ENCODE data around the gene OTOP2.

The OTOP2 gene

DNA sequence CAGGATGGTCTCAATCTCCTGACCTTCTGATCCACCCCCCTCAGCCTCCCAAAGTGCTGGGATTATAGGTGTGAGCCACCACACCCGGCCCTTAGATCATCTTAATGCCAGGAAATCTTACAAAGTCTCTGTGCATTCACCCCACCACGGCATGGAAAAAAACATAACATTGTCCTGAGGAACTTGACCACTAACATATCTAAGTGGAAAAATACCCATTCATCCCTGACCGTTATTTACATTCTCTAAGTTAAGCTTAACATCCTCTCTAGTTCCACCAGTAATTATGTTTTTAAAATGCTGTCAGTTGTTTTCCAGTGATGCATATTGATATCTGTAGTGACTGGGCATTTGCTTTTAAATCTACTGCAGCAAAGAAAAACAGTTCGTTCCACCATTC lies 51.9 kb downstream of the OTOP2 start:
- H3K4me1 ChIP-seq (ENCODE audit: insufficient read depth, low read length, severe bottlenecking), result peaks cover 6% of the 10 kb centered on the region
- no peaks in the 10 kb centered on the region for H4K20me1 ChIP-seq (ENCODE audit: insufficient read depth, low read length)
- H3K27ac ChIP-seq (ENCODE audit: low read depth, low read length, poor library complexity, severe bottlenecking), result no peak overlapping the region
- H3F3A ChIP-seq (ENCODE audit: insufficient read depth, low read length), result no peaks in the 10 kb centered on the region
- no peak overlapping the region for H3K4me3 ChIP-seq (ENCODE audit: low read depth, low read length, poor library complexity, severe bottlenecking)
- H3K9me2 ChIP-seq (ENCODE audit: low read depth, low read length), result no peaks in the 10 kb centered on the region
- H3K9me3 ChIP-seq (ENCODE audit: low read length), result no peaks in the 10 kb centered on the region
- no peak overlapping the region for H2AFZ ChIP-seq (ENCODE audit: low read length)
- no peak overlapping the region for H3K9ac ChIP-seq (ENCODE audit: low read length)
- H3K36me3 ChIP-seq (ENCODE audit: insufficient read depth, low read length), result no peaks in the 10 kb centered on the region
- H3K27me3 ChIP-seq (ENCODE audit: insufficient read depth, low read length), result peaks cover 3% of the 10 kb centered on the region; the same call in 1 of the 2 replicates
- H3K4me2 ChIP-seq (ENCODE audit: low read length), result no peak overlapping the region
- H3K79me2 ChIP-seq (ENCODE audit: insufficient read depth, low read length), result no peaks in the 10 kb centered on the region
- TF ChIP-seq, protein P1, sequence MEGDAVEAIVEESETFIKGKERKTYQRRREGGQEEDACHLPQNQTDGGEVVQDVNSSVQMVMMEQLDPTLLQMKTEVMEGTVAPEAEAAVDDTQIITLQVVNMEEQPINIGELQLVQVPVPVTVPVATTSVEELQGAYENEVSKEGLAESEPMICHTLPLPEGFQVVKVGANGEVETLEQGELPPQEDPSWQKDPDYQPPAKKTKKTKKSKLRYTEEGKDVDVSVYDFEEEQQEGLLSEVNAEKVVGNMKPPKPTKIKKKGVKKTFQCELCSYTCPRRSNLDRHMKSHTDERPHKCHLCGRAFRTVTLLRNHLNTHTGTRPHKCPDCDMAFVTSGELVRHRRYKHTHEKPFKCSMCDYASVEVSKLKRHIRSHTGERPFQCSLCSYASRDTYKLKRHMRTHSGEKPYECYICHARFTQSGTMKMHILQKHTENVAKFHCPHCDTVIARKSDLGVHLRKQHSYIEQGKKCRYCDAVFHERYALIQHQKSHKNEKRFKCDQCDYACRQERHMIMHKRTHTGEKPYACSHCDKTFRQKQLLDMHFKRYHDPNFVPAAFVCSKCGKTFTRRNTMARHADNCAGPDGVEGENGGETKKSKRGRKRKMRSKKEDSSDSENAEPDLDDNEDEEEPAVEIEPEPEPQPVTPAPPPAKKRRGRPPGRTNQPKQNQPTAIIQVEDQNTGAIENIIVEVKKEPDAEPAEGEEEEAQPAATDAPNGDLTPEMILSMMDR (IDR thresholded peaks at IDR 0.05; ENCODE audit: low read length), result no peak
- no peak for TF ChIP-seq EZH2 (IDR thresholded peaks at IDR 0.05; ENCODE audit: borderline replicate concordance, low read length)

DNA sequence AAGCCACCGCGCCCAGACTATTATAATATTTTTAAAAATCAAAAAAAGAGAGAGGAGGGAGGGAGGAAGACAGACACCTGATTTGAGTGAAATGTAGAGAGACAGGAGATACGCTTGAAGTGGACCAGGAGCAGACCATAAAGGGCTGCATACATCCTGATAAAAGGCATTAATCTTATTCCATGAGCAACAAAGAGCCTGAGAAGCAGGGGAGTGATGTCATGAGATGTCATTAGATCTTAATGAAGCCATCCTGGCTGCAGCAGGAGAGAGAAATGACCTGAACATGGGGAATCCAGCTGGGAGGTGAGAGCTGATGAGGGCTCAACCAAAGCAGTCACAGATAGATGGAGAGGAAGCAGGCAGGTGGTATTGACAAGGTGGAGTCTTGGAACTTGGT lies 53.7 kb downstream of the OTOP2 start:
- no peak overlapping the region for H3K9ac ChIP-seq (ENCODE audit: low read length)
- no peaks in the 10 kb centered on the region for H3K36me3 ChIP-seq (ENCODE audit: insufficient read depth, low read length)
- no peaks in the 10 kb centered on the region for H3F3A ChIP-seq (ENCODE audit: insufficient read depth, low read length)
- no peaks in the 10 kb centered on the region for H4K20me1 ChIP-seq (ENCODE audit: insufficient read depth, low read length)
- H3K9me3 ChIP-seq (ENCODE audit: low read length), result no peaks in the 10 kb centered on the region
- H3K79me2 ChIP-seq (ENCODE audit: insufficient read depth, low read length), result no peaks in the 10 kb centered on the region
- TF ChIP-seq EZH2 (IDR thresholded peaks at IDR 0.05; ENCODE audit: borderline replicate concordance, low read length), result no peak
- TF ChIP-seq, protein P1 (IDR thresholded peaks at IDR 0.05; ENCODE audit: low read length), result no peak
- H3K27ac ChIP-seq (ENCODE audit: low read depth, low read length, poor library complexity, severe bottlenecking), result no peak overlapping the region
- peaks cover 8% of the 10 kb centered on the region; the same call in 1 of the 2 replicates for H3K27me3 ChIP-seq (ENCODE audit: insufficient read depth, low read length)
- H3K4me1 ChIP-seq (ENCODE audit: insufficient read depth, low read length, severe bottlenecking), result peaks cover 19% of the 10 kb centered on the region
- no peak overlapping the region for H2AFZ ChIP-seq (ENCODE audit: low read length)
- no peaks in the 10 kb centered on the region for H3K9me2 ChIP-seq (ENCODE audit: low read depth, low read length)
- no peak overlapping the region for H3K4me3 ChIP-seq (ENCODE audit: low read depth, low read length, poor library complexity, severe bottlenecking)
- no peak overlapping the region for H3K4me2 ChIP-seq (ENCODE audit: low read length)

DNA sequence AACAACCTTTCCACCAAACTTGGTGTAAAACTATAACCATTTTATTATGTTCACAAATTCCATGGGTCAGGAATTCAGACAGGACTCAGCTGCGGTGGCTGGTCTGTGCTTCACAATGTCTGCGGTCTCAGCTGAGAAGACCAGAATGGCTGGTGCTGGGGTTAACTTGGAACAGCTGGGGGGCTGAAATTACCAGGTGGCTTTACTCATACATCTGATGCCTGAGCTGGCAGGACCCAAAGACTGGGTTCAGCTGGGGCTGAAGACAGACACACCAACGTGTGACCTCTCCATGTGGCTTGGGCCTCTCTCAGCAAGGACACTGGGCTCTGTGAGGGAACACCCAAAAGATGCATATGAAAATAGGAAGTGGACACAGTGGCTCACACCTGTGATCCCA lies 54.2 kb downstream of the OTOP2 start:
- H3F3A ChIP-seq (ENCODE audit: insufficient read depth, low read length), result no peaks in the 10 kb centered on the region; the same call in 1 of the 2 replicates
- H3K9me3 ChIP-seq (ENCODE audit: low read length), result no peaks in the 10 kb centered on the region
- H3K9me2 ChIP-seq (ENCODE audit: low read depth, low read length), result no peaks in the 10 kb centered on the region
- H3K4me3 ChIP-seq (ENCODE audit: low read depth, low read length, poor library complexity, severe bottlenecking), result no peak overlapping the region
- H3K79me2 ChIP-seq (ENCODE audit: insufficient read depth, low read length), result no peaks in the 10 kb centered on the region
- TF ChIP-seq, protein P1 (IDR thresholded peaks at IDR 0.05; ENCODE audit: low read length), result no peak
- no peak for TF ChIP-seq EZH2 (IDR thresholded peaks at IDR 0.05; ENCODE audit: borderline replicate concordance, low read length)
- H3K27ac ChIP-seq (ENCODE audit: low read depth, low read length, poor library complexity, severe bottlenecking), result no peak overlapping the region
- peaks cover 8% of the 10 kb centered on the region; the same call in 1 of the 2 replicates for H3K27me3 ChIP-seq (ENCODE audit: insufficient read depth, low read length)
- no peaks in the 10 kb centered on the region for H4K20me1 ChIP-seq (ENCODE audit: insufficient read depth, low read length)
- H3K36me3 ChIP-seq (ENCODE audit: insufficient read depth, low read length), result no peaks in the 10 kb centered on the region
- no peak overlapping the region for H3K9ac ChIP-seq (ENCODE audit: low read length)
- H2AFZ ChIP-seq (ENCODE audit: low read length), result no peak overlapping the region
- H3K4me2 ChIP-seq (ENCODE audit: low read length), result no peak overlapping the region
- peaks cover 15% of the 10 kb centered on the region for H3K4me1 ChIP-seq (ENCODE audit: insufficient read depth, low read length, severe bottlenecking)
